GM12865 (cell line): ENCODE measurements around the gene C11orf54.
"Not testable (repeated sequence)": the region's sequence is repeated elsewhere in the genome, so short reads cannot be mapped to it uniquely, and the experiment has no call there.

Source experiments
- DNase-seq: peaks from one replicate; pipeline ENCODE4 v3.0.0; 2010; ENCODE audit warnings: low read depth
- H3K4me3 ChIP-seq: 2 replicates; pipeline ENCODE4 v1.5.1; 2011; ENCODE audit warnings: mild to moderate bottlenecking, low read depth, low read length, control low read depth
- CTCF ChIP-seq: IDR thresholded peaks from 2 replicates; pipeline ENCODE4 v1.5.1; 2011; ENCODE audit warnings: low read length, control low read depth, low read depth, inconsistent platforms; ENCODE audit not compliant: insufficient read depth; ENCODE audit errors: missing control alignments

The C11orf54 gene

GRCh38 chr11:93740730-93741093 lies 760 bp upstream of the C11orf54 start:
- peak; percentile 85 for DNase-seq
- no peak for TF ChIP-seq CTCF
- H3K4me3 ChIP-seq = peak overlapping the region; percentile 91

- no peak for DNase-seq
- peak overlapping the region; percentile 91 for H3K4me3 ChIP-seq
- TF ChIP-seq CTCF = no peak
Measured at GRCh38 chr11:93741882-93742226, 382 bp downstream of the C11orf54 start.

GRCh38 chr11:93743291-93743690 lies 1.8 kb downstream of the C11orf54 start:
- no peak for TF ChIP-seq CTCF
- no peak overlapping the region for H3K4me3 ChIP-seq
- no peak for DNase-seq

GRCh38 chr11:93744669-93745004 lies 3.2 kb downstream of the C11orf54 start:
- no peak for DNase-seq
- no peak for TF ChIP-seq CTCF
- no peak overlapping the region for H3K4me3 ChIP-seq

- not testable (repeated sequence) for H3K4me3 ChIP-seq, DNase-seq
Measured at GRCh38 chr11:93745005-93745755, 3.7 kb downstream of the C11orf54 start.

GRCh38 chr11:93746101-93746500 lies 4.6 kb downstream of the C11orf54 start:
- no peak overlapping the region for H3K4me3 ChIP-seq
- TF ChIP-seq CTCF = no peak
- DNase-seq = no peak

GRCh38 chr11:93747122-93747521 lies 5.7 kb downstream of the C11orf54 start:
- no peak for TF ChIP-seq CTCF
- DNase-seq = no peak

More at GRCh38 chr11:93747122-93747521, 5.7 kb downstream of the C11orf54 start:
- H3K4me3 ChIP-seq = no peak overlapping the region
